Measurements from ENCODE around the gene BBOF1.
"Not testable (repeated sequence)": the region's sequence is repeated elsewhere in the genome, so short reads cannot be mapped to it uniquely, and the experiment has no call there.

DNA sequence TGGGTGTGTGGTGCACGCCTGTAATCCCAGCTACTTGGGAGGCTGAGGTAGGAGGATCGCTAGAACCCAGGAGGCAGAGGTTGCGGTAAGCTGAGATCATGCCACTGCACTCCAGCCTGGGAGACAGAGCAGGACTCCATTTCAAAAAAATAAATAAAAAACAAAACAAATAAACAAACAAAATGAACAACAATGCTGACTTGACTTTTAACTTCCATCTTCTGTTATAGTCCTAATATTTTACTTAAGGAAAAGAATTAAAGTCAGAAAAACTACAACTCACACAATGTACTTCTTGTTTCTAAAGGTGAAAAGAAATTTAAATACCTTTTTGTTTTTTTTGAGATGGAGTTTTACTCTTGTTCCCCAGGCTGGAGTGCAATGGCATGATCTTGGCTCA is 13.5 kb upstream of the BBOF1 start:
- TF ChIP-seq ZNF24 (IDR thresholded peaks at IDR 0.05); ARID2 (IDR thresholded peaks at IDR 0.05); EHMT2 (IDR thresholded peaks at IDR 0.05); NFRKB (IDR thresholded peaks at IDR 0.05; ENCODE audit: low read depth); POLR2A (conservative IDR thresholded peaks at IDR 0.05); SETDB1 (IDR thresholded peaks at IDR 0.05; ENCODE audit: low read length); EZH2 (IDR thresholded peaks at IDR 0.05; ENCODE audit: borderline replicate concordance, low read depth, low read length): not testable (repeated sequence)
- TF ChIP-seq, protein P1, sequence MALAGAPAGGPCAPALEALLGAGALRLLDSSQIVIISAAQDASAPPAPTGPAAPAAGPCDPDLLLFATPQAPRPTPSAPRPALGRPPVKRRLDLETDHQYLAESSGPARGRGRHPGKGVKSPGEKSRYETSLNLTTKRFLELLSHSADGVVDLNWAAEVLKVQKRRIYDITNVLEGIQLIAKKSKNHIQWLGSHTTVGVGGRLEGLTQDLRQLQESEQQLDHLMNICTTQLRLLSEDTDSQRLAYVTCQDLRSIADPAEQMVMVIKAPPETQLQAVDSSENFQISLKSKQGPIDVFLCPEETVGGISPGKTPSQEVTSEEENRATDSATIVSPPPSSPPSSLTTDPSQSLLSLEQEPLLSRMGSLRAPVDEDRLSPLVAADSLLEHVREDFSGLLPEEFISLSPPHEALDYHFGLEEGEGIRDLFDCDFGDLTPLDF (CRISPR knock-in tag; IDR thresholded peaks at IDR 0.05): not testable (repeated sequence)
- TF ChIP-seq, protein P2, sequence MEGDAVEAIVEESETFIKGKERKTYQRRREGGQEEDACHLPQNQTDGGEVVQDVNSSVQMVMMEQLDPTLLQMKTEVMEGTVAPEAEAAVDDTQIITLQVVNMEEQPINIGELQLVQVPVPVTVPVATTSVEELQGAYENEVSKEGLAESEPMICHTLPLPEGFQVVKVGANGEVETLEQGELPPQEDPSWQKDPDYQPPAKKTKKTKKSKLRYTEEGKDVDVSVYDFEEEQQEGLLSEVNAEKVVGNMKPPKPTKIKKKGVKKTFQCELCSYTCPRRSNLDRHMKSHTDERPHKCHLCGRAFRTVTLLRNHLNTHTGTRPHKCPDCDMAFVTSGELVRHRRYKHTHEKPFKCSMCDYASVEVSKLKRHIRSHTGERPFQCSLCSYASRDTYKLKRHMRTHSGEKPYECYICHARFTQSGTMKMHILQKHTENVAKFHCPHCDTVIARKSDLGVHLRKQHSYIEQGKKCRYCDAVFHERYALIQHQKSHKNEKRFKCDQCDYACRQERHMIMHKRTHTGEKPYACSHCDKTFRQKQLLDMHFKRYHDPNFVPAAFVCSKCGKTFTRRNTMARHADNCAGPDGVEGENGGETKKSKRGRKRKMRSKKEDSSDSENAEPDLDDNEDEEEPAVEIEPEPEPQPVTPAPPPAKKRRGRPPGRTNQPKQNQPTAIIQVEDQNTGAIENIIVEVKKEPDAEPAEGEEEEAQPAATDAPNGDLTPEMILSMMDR (IDR thresholded peaks at IDR 0.05 in 2 of 3, conservative IDR thresholded peaks at IDR 0.05 in 1 of 3; ENCODE audit: insufficient read depth in 2 of 3, low read depth in 1 of 3, low read length in 3 of 3): not testable (repeated sequence)
- TF ChIP-seq, protein P3, sequence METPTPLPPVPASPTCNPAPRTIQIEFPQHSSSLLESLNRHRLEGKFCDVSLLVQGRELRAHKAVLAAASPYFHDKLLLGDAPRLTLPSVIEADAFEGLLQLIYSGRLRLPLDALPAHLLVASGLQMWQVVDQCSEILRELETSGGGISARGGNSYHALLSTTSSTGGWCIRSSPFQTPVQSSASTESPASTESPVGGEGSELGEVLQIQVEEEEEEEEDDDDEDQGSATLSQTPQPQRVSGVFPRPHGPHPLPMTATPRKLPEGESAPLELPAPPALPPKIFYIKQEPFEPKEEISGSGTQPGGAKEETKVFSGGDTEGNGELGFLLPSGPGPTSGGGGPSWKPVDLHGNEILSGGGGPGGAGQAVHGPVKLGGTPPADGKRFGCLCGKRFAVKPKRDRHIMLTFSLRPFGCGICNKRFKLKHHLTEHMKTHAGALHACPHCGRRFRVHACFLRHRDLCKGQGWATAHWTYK (CRISPR knock-in tag; IDR thresholded peaks at IDR 0.05): not testable (repeated sequence)
- TF ChIP-seq, protein P4, sequence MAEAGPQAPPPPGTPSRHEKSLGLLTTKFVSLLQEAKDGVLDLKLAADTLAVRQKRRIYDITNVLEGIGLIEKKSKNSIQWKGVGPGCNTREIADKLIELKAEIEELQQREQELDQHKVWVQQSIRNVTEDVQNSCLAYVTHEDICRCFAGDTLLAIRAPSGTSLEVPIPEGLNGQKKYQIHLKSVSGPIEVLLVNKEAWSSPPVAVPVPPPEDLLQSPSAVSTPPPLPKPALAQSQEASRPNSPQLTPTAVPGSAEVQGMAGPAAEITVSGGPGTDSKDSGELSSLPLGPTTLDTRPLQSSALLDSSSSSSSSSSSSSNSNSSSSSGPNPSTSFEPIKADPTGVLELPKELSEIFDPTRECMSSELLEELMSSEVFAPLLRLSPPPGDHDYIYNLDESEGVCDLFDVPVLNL (CRISPR knock-in tag; IDR thresholded peaks at IDR 0.05; ENCODE audit: low read depth): not testable (repeated sequence)
- TF ChIP-seq, protein P5, sequence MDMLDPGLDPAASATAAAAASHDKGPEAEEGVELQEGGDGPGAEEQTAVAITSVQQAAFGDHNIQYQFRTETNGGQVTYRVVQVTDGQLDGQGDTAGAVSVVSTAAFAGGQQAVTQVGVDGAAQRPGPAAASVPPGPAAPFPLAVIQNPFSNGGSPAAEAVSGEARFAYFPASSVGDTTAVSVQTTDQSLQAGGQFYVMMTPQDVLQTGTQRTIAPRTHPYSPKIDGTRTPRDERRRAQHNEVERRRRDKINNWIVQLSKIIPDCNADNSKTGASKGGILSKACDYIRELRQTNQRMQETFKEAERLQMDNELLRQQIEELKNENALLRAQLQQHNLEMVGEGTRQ (CRISPR knock-in tag; IDR thresholded peaks at IDR 0.05): not testable (repeated sequence)
- TF ChIP-seq, protein P6, sequence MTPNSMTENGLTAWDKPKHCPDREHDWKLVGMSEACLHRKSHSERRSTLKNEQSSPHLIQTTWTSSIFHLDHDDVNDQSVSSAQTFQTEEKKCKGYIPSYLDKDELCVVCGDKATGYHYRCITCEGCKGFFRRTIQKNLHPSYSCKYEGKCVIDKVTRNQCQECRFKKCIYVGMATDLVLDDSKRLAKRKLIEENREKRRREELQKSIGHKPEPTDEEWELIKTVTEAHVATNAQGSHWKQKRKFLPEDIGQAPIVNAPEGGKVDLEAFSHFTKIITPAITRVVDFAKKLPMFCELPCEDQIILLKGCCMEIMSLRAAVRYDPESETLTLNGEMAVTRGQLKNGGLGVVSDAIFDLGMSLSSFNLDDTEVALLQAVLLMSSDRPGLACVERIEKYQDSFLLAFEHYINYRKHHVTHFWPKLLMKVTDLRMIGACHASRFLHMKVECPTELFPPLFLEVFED (CRISPR knock-in tag; conservative IDR thresholded peaks at IDR 0.05): not testable (repeated sequence)

Data from K562 (cell line).